ENCODE results near the gene LLGL1. TPM values are rescaled to one million over a fixed set of nuclear protein-coding genes. Genes with fewer than 3 reads are reported as not detected.
A peak's percentile ranks its signal among the peaks of the same experiment; 100 is the strongest.

Gene LLGL1
- total RNA-seq, 1 experiment from 2014 or later, result 47.4 TPM

GRCh38 chr17:18185391-18185790 is 40.0 kb upstream of the LLGL1 start:
- peaks cover 16% of the 10 kb centered on the region; the same call in 1 of the 2 replicates for H3K36me3 ChIP-seq (ENCODE audit: low read depth, low read length)
- BruUV-seq (replicated peaks), result TSS peak; percentile 32
- ChIA-PET CTCF (no interaction called here), POLR2A (ENCODE audit: unreplicated experiment) (interaction anchor here (0.7 kb wide), 1 partner anchor 1144 kb away, joined by 4 read pairs; no protein-coding TSS in a partner anchor)
- H3K27ac ChIP-seq (ENCODE audit: low read length), result no peak overlapping the region
- H3K4me1 ChIP-seq (ENCODE audit: insufficient read depth, low read length), result peaks cover 50% of the 10 kb centered on the region
- H4K20me1 ChIP-seq (ENCODE audit: low read length), result peaks cover 55% of the 10 kb centered on the region
- H3F3A ChIP-seq (ENCODE audit: low read length, unreplicated experiment), result no peaks in the 10 kb centered on the region
- H2AFZ ChIP-seq (ENCODE audit: low read length), result no peak overlapping the region
- peak; percentile 38 for DNase-seq
- no peak for TF ChIP-seq CTCF (conservative IDR thresholded peaks at IDR 0.05; ENCODE audit: low read depth, low read length)
- TF ChIP-seq EZH2phosphoT487 (IDR thresholded peaks at IDR 0.05; ENCODE audit: borderline replicate concordance, low read length), result no peak
- TF ChIP-seq EZH2 (IDR thresholded peaks at IDR 0.05; ENCODE audit: low read length, unreplicated experiment), result no peak
- no peaks in the 10 kb centered on the region for H3K9me3 ChIP-seq (ENCODE audit: low read length)
- no peaks in the 10 kb centered on the region for H3K9me2 ChIP-seq (replicated peaks; ENCODE audit: low read length)
- ATAC-seq, result no peak
- H3K79me2 ChIP-seq (ENCODE audit: low read length), result peaks cover 70% of the 10 kb centered on the region
- H3K9ac ChIP-seq (ENCODE audit: low read length), result peak overlapping the region; percentile 95
- peak overlapping the region; percentile 94 for H3K4me2 ChIP-seq (ENCODE audit: low read length)
- intact Hi-C loops (cut with micrococcal nuclease), result no loop called here
- H3K27me3 ChIP-seq (ENCODE audit: low read length), result no peaks in the 10 kb centered on the region
- H3K4me3 ChIP-seq (ENCODE audit: low read length), result peak overlapping the region; percentile 95

- peak overlapping the region; percentile 94 for H3K4me2 ChIP-seq (ENCODE audit: low read length)
- H3F3A ChIP-seq (ENCODE audit: low read length, unreplicated experiment), result no peaks in the 10 kb centered on the region
- no peak overlapping the region for H2AFZ ChIP-seq (ENCODE audit: low read length)
- peaks cover 20% of the 10 kb centered on the region for H3K36me3 ChIP-seq (ENCODE audit: low read depth, low read length)
- H3K27me3 ChIP-seq (ENCODE audit: low read length), result no peaks in the 10 kb centered on the region
- peaks cover 51% of the 10 kb centered on the region for H3K4me1 ChIP-seq (ENCODE audit: insufficient read depth, low read length)
- peaks cover 61% of the 10 kb centered on the region for H4K20me1 ChIP-seq (ENCODE audit: low read length)
- H3K9ac ChIP-seq (ENCODE audit: low read length), result peak overlapping the region; percentile 95
- no peak overlapping the region for H3K27ac ChIP-seq (ENCODE audit: low read length)
- no peaks in the 10 kb centered on the region for H3K9me2 ChIP-seq (replicated peaks; ENCODE audit: low read length)
- H3K79me2 ChIP-seq (ENCODE audit: low read length), result peaks cover 76% of the 10 kb centered on the region
- TF ChIP-seq CTCF (conservative IDR thresholded peaks at IDR 0.05; ENCODE audit: low read depth, low read length) (no peak), EZH2 (IDR thresholded peaks at IDR 0.05; ENCODE audit: low read length, unreplicated experiment) (no peak), EZH2phosphoT487 (IDR thresholded peaks at IDR 0.05; ENCODE audit: borderline replicate concordance, low read length) (no peak)
- peak overlapping the region; percentile 95 for H3K4me3 ChIP-seq (ENCODE audit: low read length)
- ChIA-PET POLR2A (ENCODE audit: unreplicated experiment) (interaction anchor here (0.5 to 0.7 kb wide), 2 partner anchors 672 to 1144 kb away, joined by 3 to 4 read pairs; partner anchors contain the start of gene PRPSAP2), CTCF (no interaction called here)
- intact Hi-C loops (cut with micrococcal nuclease), result no loop called here
- no TSS peak for BruUV-seq (replicated peaks)
- no peaks in the 10 kb centered on the region for H3K9me3 ChIP-seq (ENCODE audit: low read length)
- DNase-seq, result no peak
- no peak for ATAC-seq
Measured at GRCh38 chr17:18185832-18186626, 39.4 kb upstream of the LLGL1 start.

GRCh38 chr17:18186627-18186982 is 38.8 kb upstream of the LLGL1 start:
- Histone ChIP-seq H3K9me2 (replicated peaks; ENCODE audit: low read length) (no peaks in the 10 kb centered on the region), H3F3A (ENCODE audit: low read length, unreplicated experiment) (no peaks in the 10 kb centered on the region), H3K27me3 (ENCODE audit: low read length) (no peaks in the 10 kb centered on the region), H3K9ac (ENCODE audit: low read length) (peak overlapping the region; percentile 95), H3K27ac (ENCODE audit: low read length) (no peak overlapping the region), H3K4me2 (ENCODE audit: low read length) (peak overlapping the region; percentile 94), H2AFZ (ENCODE audit: low read length) (no peak overlapping the region), H3K9me3 (ENCODE audit: low read length) (no peaks in the 10 kb centered on the region), H3K79me2 (ENCODE audit: low read length) (peaks cover 82% of the 10 kb centered on the region), H4K20me1 (ENCODE audit: low read length) (peaks cover 61% of the 10 kb centered on the region), H3K36me3 (ENCODE audit: low read depth, low read length) (peaks cover 23% of the 10 kb centered on the region), H3K4me1 (ENCODE audit: insufficient read depth, low read length) (peaks cover 45% of the 10 kb centered on the region), H3K4me3 (ENCODE audit: low read length) (peak overlapping the region; percentile 95)
- ATAC-seq (no peak), DNase-seq (no peak)
- intact Hi-C loops (cut with micrococcal nuclease), result no loop called here
- TF ChIP-seq CTCF (conservative IDR thresholded peaks at IDR 0.05; ENCODE audit: low read depth, low read length), result no peak
- no peak for TF ChIP-seq EZH2 (IDR thresholded peaks at IDR 0.05; ENCODE audit: low read length, unreplicated experiment)
- TF ChIP-seq EZH2phosphoT487 (IDR thresholded peaks at IDR 0.05; ENCODE audit: borderline replicate concordance, low read length), result no peak
- BruUV-seq (replicated peaks), result no TSS peak
- POLR2A ChIA-PET (ENCODE audit: unreplicated experiment), result interaction anchor here (0.5 kb wide), 1 partner anchor 671 kb away, joined by 3 read pairs; the partner anchor contains the start of gene PRPSAP2
- CTCF ChIA-PET, result no interaction called here
